Pons (tissue), 1 donor: ENCODE results near the gene FLG.
"Not testable (repeated sequence)": the region's sequence is repeated elsewhere in the genome, so short reads cannot be mapped to it uniquely, and the experiment has no call there.

Source experiments
- DNase-seq: peaks from one replicate; pipeline ENCODE4 v3.0.0-alpha.2; 2016; ENCODE audit warnings: low spot score

Gene FLG

DNA sequence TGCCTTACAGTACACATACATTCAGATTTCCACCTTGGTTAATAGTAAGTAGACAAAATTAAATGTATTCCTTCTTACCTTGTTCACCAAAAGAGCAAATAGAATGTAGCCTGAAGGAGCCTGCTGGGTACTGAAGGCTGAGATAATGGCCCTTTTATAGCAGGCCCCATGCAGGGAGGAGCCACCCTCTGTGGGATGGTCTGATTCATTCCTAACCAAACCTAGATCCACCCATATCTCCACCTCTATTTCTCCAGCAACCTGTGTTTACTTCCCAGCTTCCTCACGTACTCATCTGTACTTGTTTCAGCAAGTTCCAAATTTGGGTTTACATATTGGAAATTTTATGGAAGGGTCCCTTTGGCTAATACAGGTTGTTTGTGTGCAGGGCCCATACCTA, at the start of gene FLG:
Gene FLG (minus strand): TSS at position 129 of the 400 bp plus-strand sequence. CDS start 9,783 bp downstream, outside the sequence.
- DNase-seq, result no peak

GRCh38 chr1:152374451-152374850, 49.4 kb upstream of the FLG start:
- DNase-seq, result no peak

DNA sequence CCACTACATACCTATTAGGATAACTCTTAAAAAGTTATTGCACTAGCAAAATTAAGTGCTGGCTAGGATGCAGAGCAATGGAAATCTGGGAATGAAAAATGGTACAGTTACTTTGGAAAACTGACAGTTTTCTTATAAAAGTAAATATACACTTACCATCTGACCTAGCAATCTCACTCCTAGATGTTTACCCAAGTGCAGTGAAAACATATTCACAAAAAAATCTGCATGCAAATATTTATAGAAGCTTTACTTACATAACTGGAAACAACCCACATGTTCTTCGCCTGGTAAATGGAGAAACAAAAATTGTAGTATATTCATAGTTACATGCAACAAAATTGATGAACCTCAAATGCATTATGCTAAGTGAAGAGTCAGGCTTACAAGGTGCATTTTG, 47.6 kb upstream of the FLG start:
- DNase-seq, result no peak

DNA sequence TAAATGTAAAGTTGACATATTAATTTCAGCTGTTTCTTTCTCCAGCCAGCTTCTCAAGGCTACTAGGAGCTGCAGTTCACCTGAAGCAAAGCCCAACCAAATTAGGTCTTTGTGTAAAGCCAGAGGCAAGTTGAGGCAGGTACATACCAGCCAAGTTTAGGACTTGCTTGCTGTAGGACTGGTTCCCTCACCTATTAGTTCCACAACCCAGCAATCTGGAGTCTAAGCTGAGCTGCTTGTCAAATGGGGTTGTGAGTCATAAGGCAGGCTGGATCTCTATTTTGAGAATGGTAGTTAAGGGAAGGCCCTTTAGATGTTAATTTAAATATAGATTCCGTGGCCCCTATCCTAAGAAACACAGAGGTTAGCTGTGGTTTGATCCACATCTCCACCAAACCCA, 42.4 kb upstream of the FLG start:
- DNase-seq, result no peak

DNA sequence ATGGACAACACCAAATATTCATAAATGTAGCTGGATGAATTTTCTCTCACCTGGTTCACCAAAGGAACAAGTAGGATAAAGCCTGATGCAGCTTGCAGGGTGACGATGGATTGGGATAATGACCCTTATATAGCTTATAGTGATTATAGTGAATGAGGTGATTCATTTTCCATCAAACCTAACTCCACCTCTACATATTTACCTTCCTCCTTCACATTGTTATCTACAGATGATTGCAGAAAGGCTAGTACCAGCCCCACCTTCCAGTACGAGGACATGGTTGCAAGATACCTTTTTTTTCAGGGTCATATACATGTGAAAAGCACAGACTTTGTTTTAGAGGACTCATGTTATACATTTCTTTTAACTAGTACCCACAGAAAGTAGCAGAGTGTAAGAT, 34.9 kb upstream of the FLG start, which contains the start of gene FLG2:
Gene FLG2 (minus strand): TSS at position 101 of the 400 bp plus-strand sequence. CDS start 1,122 bp downstream, outside the sequence.
- DNase-seq, result no peak

DNA sequence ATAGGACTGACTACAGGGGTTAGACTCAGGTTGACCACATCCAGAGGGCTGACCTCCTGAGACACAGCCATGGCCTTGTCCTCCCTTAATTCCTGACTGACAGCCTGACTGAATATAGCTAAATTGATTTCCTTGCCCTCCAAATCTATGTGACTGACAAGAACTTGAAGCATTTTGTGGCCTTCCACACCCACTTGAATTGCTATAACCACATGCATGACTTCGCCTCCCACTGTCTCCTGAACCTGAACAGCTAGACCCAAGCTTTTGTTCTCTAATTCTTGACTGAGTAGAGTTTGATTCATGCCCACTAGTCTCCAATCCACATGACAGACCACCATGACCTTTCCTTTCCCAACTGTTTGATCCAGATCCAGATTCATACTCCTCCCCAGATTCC, 31.7 kb upstream of the FLG start:
- DNase-seq, result no peak

GRCh38 chr1:152349611-152350010, 24.6 kb upstream of the FLG start:
- no peak for DNase-seq

- DNase-seq, result no peak
Observed at GRCh38 chr1:152348447-152348846, 23.4 kb upstream of the FLG start.

GRCh38 chr1:152347116-152347728, 22.2 kb upstream of the FLG start:
- peak; percentile 77 for DNase-seq

DNA sequence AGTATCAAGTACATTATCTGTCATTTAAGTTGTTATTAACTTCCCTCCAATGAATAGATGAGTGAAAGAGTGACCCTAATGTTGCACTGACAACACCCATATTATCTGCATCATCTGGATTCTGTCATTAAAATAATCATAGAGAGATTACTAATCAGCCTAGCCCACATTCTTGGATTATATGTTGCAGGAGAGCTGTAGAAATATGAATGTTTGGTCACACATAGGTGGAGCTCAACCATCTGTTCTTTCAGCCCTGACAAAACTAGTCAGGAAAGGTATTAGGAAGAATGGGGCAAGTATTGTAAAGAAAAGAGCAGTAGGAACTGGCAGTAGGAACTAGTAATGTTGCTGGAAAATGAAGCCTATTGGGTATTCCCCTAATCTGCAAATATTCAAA, 19.4 kb upstream of the FLG start:
- DNase-seq, result no peak

DNA sequence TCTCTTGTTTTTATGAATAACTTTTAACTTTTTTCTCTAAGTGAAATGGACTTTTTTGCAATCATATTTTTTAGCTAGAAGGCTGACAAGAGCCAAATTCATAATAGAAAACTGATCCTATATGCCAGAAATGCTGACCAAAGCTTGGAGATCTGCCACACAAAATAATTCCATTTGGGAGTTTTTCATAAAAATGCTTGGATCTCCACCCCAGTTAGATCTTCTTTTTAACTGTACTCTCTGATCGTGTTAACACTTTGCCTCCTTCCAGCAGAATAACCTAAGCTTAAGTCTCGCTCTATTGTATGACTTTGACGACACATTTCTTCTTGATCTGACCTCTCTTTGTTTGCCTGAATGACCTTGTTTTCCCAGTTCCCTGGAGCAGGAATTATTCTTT, 18.0 kb upstream of the FLG start:
- no peak for DNase-seq

GRCh38 chr1:152335399-152335798, 10.4 kb upstream of the FLG start:
- no peak for DNase-seq

- DNase-seq, result no peak
Observed at GRCh38 chr1:152328801-152329391, 3.9 kb upstream of the FLG start.

GRCh38 chr1:152313970-152314369, 11.1 kb downstream of the FLG start:
- no peak for DNase-seq

DNA sequence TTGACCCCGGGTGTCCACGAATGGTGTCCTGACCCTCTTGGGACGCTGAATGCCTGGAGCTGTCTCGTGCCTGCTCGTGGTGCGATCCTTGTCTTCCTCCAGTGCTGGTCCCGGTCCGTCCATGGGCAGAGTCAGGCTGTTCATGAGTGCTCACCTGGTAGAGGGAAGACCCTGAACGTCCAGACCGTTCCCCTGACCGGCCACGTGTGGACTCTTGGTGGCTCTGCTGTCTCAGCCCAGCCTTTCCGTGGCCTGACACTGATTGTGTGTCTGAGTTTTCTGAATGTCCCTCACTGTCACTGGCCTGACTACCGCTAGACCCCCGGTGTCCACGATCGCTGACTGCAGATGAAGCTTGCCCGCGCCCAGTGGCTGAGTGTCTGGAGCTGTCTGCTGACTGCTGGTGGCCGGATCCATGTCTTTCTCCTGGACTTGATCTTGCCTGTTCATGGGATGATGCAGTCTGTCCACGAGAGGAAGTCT, 11.7 kb downstream of the FLG start:
- DNase-seq, result no peak

DNA sequence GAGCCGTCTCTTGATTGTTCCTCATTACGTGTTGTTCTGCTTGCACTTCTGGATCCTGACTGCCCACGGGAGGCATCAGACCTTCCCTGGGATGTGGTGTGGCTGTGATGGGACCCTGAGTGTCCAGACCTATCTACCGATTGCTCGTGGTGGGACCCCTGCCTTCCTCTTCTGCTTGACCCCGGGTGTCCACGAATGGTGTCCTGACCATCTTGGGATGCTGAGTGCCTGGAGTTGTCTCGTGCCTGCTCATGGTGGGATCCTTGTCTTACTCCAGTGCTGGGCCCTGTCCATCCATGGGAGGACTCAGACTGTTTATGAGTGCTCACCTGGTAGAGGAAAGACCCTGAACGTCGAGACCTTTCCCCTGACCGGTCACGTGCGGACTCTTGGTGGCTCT, 12.9 kb downstream of the FLG start:
- not testable (repeated sequence) for DNase-seq

- DNase-seq, result no peak
Observed at GRCh38 chr1:152309955-152310354, 15.1 kb downstream of the FLG start.

GRCh38 chr1:152309320-152309901, 15.6 kb downstream of the FLG start:
- not testable (repeated sequence) for DNase-seq

- DNase-seq, result not testable (repeated sequence)
Observed at GRCh38 chr1:152308758-152309157, 16.3 kb downstream of the FLG start.

- DNase-seq, result not testable (repeated sequence)
Observed at GRCh38 chr1:152307970-152308369, 17.1 kb downstream of the FLG start.

DNA sequence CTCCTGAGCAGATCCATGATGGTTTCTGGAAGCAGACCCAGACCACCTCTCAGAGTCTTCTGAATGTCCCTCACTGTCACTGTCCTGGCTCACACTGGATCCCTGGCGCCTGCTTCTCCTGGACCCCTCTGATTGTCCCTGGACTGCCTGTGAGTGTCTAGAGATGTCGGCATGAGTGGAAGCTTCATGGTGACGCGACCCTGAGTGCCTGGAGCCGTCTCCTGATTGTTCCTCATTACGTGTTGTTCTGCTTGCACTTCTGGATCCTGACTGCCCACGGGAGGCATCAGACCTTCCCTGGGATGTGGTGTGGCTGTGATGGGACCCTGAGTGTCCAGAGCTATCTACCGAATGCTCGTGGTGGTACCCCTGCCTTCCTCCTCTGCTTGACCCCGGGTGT, 18.9 kb downstream of the FLG start:
- DNase-seq, result not testable (repeated sequence)

GRCh38 chr1:152304773-152305172, 20.3 kb downstream of the FLG start:
- DNase-seq, result not testable (repeated sequence)

DNA sequence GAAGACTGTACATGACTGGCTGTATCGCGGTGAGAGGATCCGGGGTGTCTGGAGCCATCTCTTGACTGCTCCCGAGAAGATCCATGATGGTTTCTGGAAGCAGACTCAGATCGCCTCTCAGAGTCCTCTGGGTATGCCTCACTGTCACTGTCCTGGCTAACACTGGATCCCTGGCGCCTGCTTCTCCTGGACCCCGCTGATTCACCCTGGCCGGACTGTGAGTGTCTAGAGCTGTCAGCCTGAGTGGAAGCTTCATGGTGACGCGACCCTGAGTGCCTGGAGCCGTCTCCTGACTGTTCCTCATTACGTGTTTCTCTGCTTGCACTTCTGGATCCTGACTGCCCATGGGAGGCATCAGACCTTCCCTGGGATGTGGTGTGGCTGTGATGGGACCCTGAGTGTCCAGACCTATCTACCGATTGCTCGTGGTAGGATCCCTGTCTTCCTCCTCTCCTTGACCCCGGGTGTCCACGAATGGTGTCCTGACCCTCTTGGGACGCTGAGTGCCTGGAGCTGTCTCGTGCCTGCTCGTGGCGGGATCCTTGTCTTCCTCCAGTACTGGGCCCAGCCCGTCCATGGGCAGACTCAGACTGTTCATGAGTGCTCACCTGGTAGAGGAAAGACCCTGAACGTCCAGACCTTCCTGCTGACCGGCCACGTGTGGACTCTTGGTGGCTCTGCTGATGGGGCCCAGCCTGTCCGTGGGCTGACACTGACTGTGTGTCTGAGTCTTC, 21.7 kb downstream of the FLG start:
- not testable (repeated sequence) for DNase-seq
